ENCODE data around the gene MLPH.

The MLPH gene

DNA sequence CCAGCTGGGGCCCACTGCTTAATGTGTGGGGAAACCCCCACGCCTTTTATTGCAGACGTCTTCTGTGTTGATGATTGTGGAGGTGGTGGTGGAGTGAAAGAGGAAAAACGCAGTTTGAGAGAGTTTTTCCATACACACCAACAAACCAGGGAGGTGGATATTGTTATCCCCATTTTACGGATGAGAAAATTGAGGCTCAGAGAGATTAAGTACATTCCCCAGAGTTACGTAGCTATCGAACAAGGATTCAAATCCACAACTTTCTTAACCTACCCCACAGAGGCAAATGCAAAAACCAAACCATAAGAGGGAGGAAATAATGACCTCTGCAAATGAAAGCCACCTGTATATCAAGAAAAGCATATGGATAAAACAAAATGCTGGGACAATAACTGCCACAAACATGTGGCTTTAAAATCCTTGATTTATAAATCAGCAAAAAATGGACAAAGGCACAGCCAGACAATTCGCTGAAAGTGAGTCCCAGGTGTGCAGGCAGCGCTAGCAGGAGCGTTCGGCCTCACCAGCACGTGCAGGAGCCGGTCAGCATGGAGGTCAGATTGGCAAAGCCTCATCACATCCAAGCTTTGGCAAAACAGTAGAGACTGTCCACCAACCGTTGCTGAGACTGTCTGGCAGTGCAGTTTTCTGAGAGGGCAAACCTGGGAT, 116.1 kb downstream of the MLPH start:
- no peak for DNase-seq (ENCODE audit: low read depth)

DNA sequence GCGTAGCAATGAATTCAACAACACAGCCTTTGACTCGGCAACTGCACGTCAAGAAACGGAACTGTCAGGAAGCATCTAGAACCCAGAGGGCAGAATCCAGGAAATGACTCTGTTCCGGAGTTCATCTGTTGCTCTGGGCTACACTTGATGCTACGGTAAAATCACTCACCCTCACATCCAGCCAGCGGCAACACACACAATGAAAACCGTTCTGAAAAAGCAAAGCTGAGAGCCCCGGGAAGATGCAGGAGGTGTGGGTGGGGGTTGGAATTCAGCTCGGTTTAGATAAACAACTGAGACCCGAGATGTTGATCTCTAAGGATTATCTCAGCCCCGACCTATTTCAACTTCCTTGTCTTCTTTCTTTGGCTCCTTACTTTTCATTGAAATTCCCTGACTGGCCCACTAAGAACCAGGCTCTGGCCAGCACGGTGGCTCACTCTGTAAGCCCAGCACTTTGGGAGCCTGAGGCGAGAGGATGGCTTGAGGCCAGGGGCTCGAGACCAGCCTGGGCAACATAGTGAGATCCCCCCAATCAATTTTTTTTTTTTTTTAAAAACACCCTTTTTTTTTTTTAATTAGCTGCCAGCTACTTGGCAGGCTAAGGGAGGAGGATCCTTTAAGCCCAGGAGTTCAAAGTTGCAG, 116.8 kb downstream of the MLPH start:
- DNase-seq (ENCODE audit: low read depth), result no peak

DNA sequence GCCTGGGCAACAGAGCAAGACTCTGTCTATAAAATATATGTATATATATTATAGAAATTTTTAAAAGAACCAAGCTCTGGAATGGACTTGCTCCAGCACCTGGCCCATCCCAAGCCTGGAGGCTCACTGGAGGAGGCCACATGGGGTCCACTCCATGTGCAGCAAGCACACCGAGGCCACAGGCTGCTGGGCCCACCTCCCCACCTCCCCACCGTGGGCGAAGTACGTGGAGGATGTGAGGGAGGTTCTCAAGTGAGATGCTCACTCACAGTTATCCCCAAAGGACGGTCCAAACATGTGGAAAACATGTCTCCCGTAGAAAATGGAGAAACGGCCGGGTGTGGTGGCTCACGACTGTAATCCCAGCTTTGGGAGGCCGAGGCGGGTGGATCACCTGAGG, 117.3 kb downstream of the MLPH start:
- DNase-seq (ENCODE audit: low read depth), result no peak

Measured in stimulated activated CD8-positive, alpha-beta memory T cell treated with anti-CD3 and anti-CD28 coated beads, Interleukin-15, amount 100 ng/mL, for 24 hours (primary cell).